GM10266 (cell line): Measurements from ENCODE around the gene ZNF575.
"Not testable (repeated sequence)": the region's sequence is repeated elsewhere in the genome, so short reads cannot be mapped to it uniquely, and the experiment has no call there.

ENCODE experiments used
- DNase-seq: peaks from one replicate; pipeline ENCODE4 v3.0.0; 2012; ENCODE audit errors: extremely low spot score
- TF ChIP-seq, protein P1 (sequence below): IDR thresholded peaks from 2 replicates; pipeline ENCODE4 v1.5.1; 2012; ENCODE audit warnings: mild to moderate bottlenecking, low read depth; ENCODE audit not compliant: control insufficient read depth, insufficient read depth; ENCODE audit errors: missing control alignments

Gene ZNF575

DNA sequence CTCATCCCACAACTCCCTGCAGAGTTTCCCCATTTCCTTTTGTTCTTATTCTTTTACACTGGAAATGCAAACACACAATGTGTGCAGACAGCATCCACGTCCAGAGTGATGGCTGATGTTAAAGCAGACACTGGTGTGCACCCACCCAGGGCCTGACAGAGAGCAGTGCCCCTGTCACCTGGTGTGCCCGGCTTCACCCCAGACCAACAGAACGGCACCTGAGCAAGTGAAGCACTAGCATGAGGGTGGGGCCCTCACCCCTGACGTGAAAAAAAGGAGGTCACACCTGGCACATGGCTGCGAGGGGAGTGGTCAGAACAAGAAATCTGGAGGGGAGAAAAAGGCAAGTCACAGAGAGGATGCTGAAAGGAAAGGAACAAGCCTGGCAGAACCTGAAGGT is 12.3 kb downstream of the ZNF575 start:
- TF ChIP-seq, protein P1, sequence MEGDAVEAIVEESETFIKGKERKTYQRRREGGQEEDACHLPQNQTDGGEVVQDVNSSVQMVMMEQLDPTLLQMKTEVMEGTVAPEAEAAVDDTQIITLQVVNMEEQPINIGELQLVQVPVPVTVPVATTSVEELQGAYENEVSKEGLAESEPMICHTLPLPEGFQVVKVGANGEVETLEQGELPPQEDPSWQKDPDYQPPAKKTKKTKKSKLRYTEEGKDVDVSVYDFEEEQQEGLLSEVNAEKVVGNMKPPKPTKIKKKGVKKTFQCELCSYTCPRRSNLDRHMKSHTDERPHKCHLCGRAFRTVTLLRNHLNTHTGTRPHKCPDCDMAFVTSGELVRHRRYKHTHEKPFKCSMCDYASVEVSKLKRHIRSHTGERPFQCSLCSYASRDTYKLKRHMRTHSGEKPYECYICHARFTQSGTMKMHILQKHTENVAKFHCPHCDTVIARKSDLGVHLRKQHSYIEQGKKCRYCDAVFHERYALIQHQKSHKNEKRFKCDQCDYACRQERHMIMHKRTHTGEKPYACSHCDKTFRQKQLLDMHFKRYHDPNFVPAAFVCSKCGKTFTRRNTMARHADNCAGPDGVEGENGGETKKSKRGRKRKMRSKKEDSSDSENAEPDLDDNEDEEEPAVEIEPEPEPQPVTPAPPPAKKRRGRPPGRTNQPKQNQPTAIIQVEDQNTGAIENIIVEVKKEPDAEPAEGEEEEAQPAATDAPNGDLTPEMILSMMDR = no peak
- DNase-seq = no peak

DNA sequence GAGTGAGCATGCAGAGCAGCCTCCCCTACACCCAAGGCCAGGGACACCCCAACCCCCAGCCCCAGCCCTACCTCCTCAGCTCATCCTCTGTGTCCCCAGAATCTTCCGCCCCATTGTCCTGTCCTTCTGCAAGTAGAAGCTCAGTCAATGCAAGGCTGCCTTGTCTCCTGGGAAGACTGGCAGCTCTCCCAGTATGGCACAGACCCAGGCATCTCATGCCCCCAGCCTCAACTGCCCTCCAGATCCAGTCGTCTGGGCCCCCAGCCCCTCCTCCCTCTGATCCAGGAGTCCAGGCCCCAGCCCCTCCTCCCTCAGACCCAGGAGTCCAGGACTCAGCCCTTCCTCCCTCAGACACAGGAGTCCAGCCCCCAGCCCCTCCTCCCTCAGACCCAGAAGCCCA is 13.0 kb downstream of the ZNF575 start:
- TF ChIP-seq, protein P1 = no peak

DNA sequence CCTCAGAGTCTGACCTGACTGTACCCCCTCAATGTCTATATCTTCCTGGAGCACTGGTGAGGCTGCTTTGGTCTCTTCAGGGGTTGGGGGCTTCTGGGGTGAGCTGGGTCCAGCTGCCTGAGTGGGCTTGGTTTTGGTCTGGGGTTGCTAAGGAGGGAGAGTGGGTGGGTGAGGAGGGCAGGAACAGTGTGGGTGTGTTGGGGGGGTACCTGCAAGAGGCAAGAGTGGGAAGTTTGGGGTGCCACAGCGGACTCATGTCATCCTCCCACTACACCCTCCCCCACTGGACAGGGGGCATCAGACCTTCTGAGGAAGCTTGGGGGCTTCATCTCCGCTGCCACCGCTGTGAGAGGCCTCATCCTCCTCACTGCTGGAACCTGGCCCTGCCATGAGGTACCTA is 13.6 kb downstream of the ZNF575 start:
- DNase-seq = no peak
- TF ChIP-seq, protein P1 = no peak

More for the DNA sequence above, 13.0 kb downstream of the ZNF575 start:
- DNase-seq = no peak

DNA sequence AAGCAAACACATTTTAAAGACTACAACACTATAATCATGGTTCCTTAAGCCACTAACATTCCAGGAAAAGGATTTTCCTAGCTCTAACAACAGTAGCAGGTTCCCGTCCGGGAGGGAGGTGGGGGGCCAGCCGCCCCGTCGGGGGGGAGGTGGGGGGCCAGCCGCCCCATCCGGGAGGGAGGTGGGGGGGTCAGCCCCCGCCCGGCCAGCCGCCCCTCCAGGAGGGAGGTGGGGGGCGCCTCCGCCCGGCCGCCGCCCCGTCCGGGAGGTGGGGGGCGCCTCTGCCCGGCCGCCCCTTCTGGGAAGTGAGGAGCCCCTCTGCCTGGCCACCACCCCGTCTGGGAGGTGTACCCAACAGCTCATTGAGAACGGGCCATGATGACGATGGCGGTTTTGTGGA is 14.9 kb downstream of the ZNF575 start:
- not testable (repeated sequence) for DNase-seq

DNA sequence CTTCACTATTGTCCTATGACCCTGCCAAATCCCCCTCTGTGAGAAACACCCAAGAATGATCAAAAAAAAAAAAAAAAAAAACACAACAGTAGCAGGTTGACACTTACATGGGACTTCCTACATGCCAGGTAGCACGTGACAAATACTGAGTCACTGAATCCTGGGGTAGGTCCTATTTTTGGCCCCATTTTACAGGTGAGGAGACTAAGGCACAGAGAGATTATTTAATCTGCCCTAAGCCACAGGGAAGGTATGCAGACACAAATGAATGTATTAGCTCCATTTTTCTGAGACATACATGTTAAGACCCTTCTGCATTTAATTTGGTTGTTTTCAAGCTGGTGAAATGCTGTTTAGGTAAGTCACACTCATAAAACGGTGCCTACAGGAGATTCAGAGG is 15.7 kb downstream of the ZNF575 start:
- no peak for DNase-seq
- TF ChIP-seq, protein P1 = no peak

DNA sequence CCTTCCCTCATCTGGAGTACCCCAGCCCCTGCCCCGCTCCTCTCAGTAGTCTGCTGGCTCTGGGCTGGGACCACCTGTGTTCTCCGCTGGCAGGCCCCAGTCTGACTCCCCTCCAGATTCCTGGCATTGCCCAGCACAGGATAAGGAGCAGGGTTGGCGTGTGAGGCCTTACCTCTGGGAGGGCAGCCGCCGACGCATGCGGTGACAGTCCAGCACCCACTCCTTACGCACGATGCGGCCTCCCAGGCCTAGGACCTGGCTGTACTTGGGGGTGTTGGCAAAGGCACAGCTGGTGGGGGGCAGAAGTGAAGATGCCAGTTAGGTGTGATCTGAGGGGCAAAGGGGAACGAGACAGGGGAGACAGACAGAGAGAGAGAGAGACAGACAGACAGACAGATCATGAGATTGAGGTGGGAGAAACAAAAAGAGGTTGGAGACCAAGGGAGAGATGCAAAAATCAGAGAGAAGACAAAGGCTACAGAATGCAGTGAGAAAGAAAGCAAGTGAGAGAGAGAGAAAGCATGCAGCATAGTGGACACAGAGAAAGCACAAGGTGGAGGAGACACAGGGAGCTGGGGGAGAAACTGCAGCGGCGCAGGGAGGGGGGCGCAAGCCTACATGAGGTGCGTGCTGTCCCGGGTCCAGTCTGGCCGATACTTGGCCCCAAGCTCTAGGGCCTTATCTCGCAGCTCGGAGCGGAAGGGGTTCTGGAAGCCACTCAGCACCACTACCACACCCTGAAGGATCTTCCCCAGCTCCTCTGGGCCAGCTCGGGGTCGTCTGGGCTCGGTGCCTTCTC is 18.6 kb downstream of the ZNF575 start:
- no peak for DNase-seq
- TF ChIP-seq, protein P1 = no peak

DNA sequence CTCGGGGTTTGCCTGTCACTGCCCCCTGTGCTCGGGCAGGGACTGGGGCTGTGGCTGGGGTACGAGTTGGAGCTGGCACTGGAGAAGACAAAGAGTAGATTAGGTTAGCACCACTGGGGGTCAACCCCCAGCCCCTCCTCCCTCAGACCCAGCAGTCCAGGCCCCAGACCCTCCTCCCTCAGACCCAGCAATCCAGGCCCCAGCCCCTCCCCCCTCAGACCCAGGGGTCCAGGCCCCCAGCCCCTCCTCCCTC is 19.1 kb downstream of the ZNF575 start:
- no peak for DNase-seq
- TF ChIP-seq, protein P1 = no peak

DNA sequence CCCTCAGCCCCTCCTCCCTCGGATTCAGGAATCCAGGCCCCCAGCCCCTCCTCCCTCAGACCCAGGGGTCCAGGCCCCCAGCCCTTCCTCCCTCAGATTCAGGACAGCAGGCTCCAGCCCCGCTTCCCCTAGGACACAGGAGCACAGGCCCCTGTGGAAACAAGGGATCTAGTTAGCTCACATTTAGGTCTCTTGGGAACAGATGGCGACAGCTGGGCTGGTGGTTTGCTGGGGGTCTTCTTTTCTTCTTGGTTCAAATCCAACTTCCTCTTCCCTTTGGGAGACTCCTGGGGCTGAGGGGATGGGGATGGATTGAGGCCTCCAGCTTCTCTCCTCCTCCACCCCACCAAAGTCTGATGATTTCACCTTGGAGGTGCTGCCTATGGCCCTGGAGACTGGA is 19.6 kb downstream of the ZNF575 start:
- no peak for DNase-seq
- TF ChIP-seq, protein P1 = no peak
